Natural killer cell (primary cell): ENCODE data around the gene MRPS18A. TPM values are rescaled to one million over a fixed set of nuclear protein-coding genes. Genes with fewer than 3 reads are reported as not detected.
A peak's percentile ranks its signal among the peaks of the same experiment; 100 is the strongest.
"Not testable (repeated sequence)": the region's sequence is repeated elsewhere in the genome, so short reads cannot be mapped to it uniquely, and the experiment has no call there.

ENCODE experiments used
- ATAC-seq, 3 donors: fragments of 150-1000 bp in 2 of 3; fragments of 200-7000 bp in 1 of 3; cut with Tn5 transposase; 1 replicate in 1 of 3; 2 replicates in 2 of 3; pipeline ENCODE4 v1.10.0; 2021; ENCODE audit warnings: mild to moderate bottlenecking in 2 of 3, moderate library complexity in 2 of 3
- DNase-seq, 2 donors: peaks; one replicate each; pipeline versions ENCODE4 v3.0.0 to v3.0.0-alpha.2; 2013 to 2021; ENCODE audit warnings: mixed read lengths in 1 of 2
- H3K27ac ChIP-seq: one replicate; pipeline ENCODE4 v1.5.1; 2013; ENCODE audit warnings: mild to moderate bottlenecking, low read length
- H3K27me3 ChIP-seq: one replicate; pipeline ENCODE4 v1.6.1; 2013; ENCODE audit warnings: low read length; ENCODE audit not compliant: control insufficient read depth, insufficient read depth
- H3K36me3 ChIP-seq: one replicate; pipeline ENCODE4 v1.6.1; 2013; ENCODE audit warnings: low read length; ENCODE audit not compliant: control insufficient read depth, insufficient read depth
- H3K4me1 ChIP-seq: one replicate; pipeline ENCODE4 v1.6.1; 2013; ENCODE audit warnings: low read length; ENCODE audit not compliant: control insufficient read depth, insufficient read depth
- H3K4me3 ChIP-seq: one replicate; pipeline ENCODE4 v1.5.1; 2013; ENCODE audit warnings: low read length
- H3K9me3 ChIP-seq: one replicate; pipeline ENCODE4 v1.6.1; 2013; ENCODE audit warnings: low read length; ENCODE audit not compliant: control insufficient read depth, insufficient read depth
- H3K27ac Mint-ChIP-seq, 2 donors: one replicate each; pipeline ENCODE4 v1.8.0; 2022; ENCODE audit warnings: mild to moderate bottlenecking in 2 of 2, mixed read lengths in 2 of 2, moderate library complexity in 1 of 2
- H3K27me3 Mint-ChIP-seq, 2 donors: one replicate each; pipeline ENCODE4 v1.8.0; 2022; ENCODE audit warnings: low read depth in 2 of 2, mixed read lengths in 2 of 2
- H3K36me3 Mint-ChIP-seq: one replicate; pipeline ENCODE4 v1.8.0; 2022; ENCODE audit warnings: mixed read lengths
- H3K4me1 Mint-ChIP-seq, 2 donors: one replicate each; pipeline ENCODE4 v1.8.0; 2022; ENCODE audit warnings: mixed read lengths in 2 of 2
- H3K4me3 Mint-ChIP-seq: one replicate; pipeline ENCODE4 v1.8.0; 2022; ENCODE audit warnings: mild to moderate bottlenecking, moderate library complexity, mixed read lengths
- H3K9me3 Mint-ChIP-seq, 2 donors: one replicate each; pipeline ENCODE4 v1.8.0; 2022; ENCODE audit warnings: mixed read lengths in 2 of 2
- CTCF ChIP-seq: fragments of 200-600 bp; IDR thresholded peaks from one replicate; pipeline ENCODE4 v1.8.0; 2022; ENCODE audit warnings: antibody characterized with exemption
- WGBS: methylation state at CpG from one replicate; pipeline ENCODE4 v1.1.7; 2013; ENCODE audit warnings: missing lambda C conversion rate; ENCODE audit not compliant: insufficient coverage; 5-methylcytosine and 5-hydroxymethylcytosine counted together
- intact Hi-C: fragments of 100-400 bp; cut with micrococcal nuclease; formaldehyde crosslinking; loops from one replicate; pipeline ENCODE4 v1.14.2; 2022
- total RNA-seq, 4 donors: library from RNA; stranded (reverse); fragments of 120-200 nt in 1 of 4; gene quantifications; one replicate each; pipeline versions ENCODE4 v1.2.3 to v1.2.4, GENCODE V29; 2013 to 2022

Gene MRPS18A
- total RNA-seq, 3 donors from 2014 or later (not counting 1 experiment from before 2014, with no cell fraction given) = 29.0 to 39.8 (median 33.1) TPM

GRCh38 chr6:43703512-43704429 is 16.2 kb upstream of the MRPS18A start:
- DNase-seq (no peak), ATAC-seq (peak in 1 of 3 donors; percentile 13)
- H3K4me1 Mint-ChIP-seq = no peaks in the 10 kb centered on the region
- H3K36me3 Mint-ChIP-seq = no peaks in the 10 kb centered on the region
- peaks cover 29 to 43% of the 10 kb centered on the region in 2 donors for H3K27me3 Mint-ChIP-seq
- intact Hi-C loops = no loop called here
- H3K27ac Mint-ChIP-seq = no peak overlapping the region
- Histone ChIP-seq H3K4me1 (peaks cover 9% of the 10 kb centered on the region), H3K9me3 (no peaks in the 10 kb centered on the region), H3K4me3 (no peak overlapping the region), H3K27me3 (no peaks in the 10 kb centered on the region), H3K36me3 (no peaks in the 10 kb centered on the region), H3K27ac (no peak overlapping the region)
- no peak overlapping the region for H3K4me3 Mint-ChIP-seq
- WGBS = 88% methylated on average over 8 of the region's 8 CpGs
- no peaks in the 10 kb centered on the region for H3K9me3 Mint-ChIP-seq
- no peak for TF ChIP-seq CTCF

- no peak for TF ChIP-seq CTCF
- peaks cover 9% of the 10 kb centered on the region for H3K4me1 ChIP-seq
- no peaks in the 10 kb centered on the region for H3K9me3 ChIP-seq
- Mint-ChIP-seq H3K4me3 (no peak overlapping the region), H3K27me3 (peaks cover 29 to 50% of the 10 kb centered on the region in 2 donors), H3K4me1 (no peaks in the 10 kb centered on the region), H3K27ac (no peak overlapping the region), H3K36me3 (no peaks in the 10 kb centered on the region), H3K9me3 (no peaks in the 10 kb centered on the region)
- no peak overlapping the region for H3K27ac ChIP-seq
- intact Hi-C loops = no loop called here
- DNase-seq (peak in 1 of 2 donors; percentile 26), ATAC-seq (peak; percentile 70 to 77 (median 75))
- H3K36me3 ChIP-seq = no peaks in the 10 kb centered on the region
- WGBS = 47% methylated on average over 15 of the region's 15 CpGs
- no peak overlapping the region for H3K4me3 ChIP-seq
- no peaks in the 10 kb centered on the region for H3K27me3 ChIP-seq
Observed at GRCh38 chr6:43702534-43703440, 15.2 kb upstream of the MRPS18A start.

GRCh38 chr6:43702171-43702533 is 14.6 kb upstream of the MRPS18A start:
- Mint-ChIP-seq H3K9me3 (no peaks in the 10 kb centered on the region), H3K4me3 (no peak overlapping the region), H3K27ac (no peak overlapping the region), H3K36me3 (no peaks in the 10 kb centered on the region), H3K27me3 (peaks cover 29 to 52% of the 10 kb centered on the region in 2 donors), H3K4me1 (no peaks in the 10 kb centered on the region)
- ATAC-seq (no peak), DNase-seq (no peak)
- Histone ChIP-seq H3K27ac (no peak overlapping the region), H3K4me3 (no peak overlapping the region), H3K36me3 (no peaks in the 10 kb centered on the region), H3K9me3 (no peaks in the 10 kb centered on the region), H3K4me1 (peaks cover 9% of the 10 kb centered on the region), H3K27me3 (no peaks in the 10 kb centered on the region)
- no peak for TF ChIP-seq CTCF
- 59% methylated on average over 2 of the region's 2 CpGs for WGBS
- intact Hi-C loops = no loop called here

- intact Hi-C loops = not testable (repeated sequence)
Observed at GRCh38 chr6:43700939-43701560, 13.5 kb upstream of the MRPS18A start.

More at GRCh38 chr6:43700939-43701560, 13.5 kb upstream of the MRPS18A start:
- H3K27me3 Mint-ChIP-seq = peaks cover 21 to 41% of the 10 kb centered on the region in 2 donors
- not testable (repeated sequence) for ATAC-seq, H3K4me3 ChIP-seq, H3K9me3 ChIP-seq, H3K27me3 ChIP-seq, H3K27ac ChIP-seq, H3K4me1 Mint-ChIP-seq, H3K36me3 ChIP-seq, DNase-seq, H3K9me3 Mint-ChIP-seq, H3K4me3 Mint-ChIP-seq, H3K36me3 Mint-ChIP-seq, H3K27ac Mint-ChIP-seq, H3K4me1 ChIP-seq
- 94% methylated on average over 10 of the region's 10 CpGs for WGBS
